Ovary (tissue), 9 donors: ENCODE measurements around the gene EGR1. TPM values are rescaled to one million over a fixed set of nuclear protein-coding genes. Genes with fewer than 3 reads are reported as not detected.

Experiments used
- DNase-seq, 5 donors: peaks; one replicate each; pipeline ENCODE4 v3.0.0-alpha.2; 2019 to 2020
- H3K27ac ChIP-seq, 2 donors: fragments of 200-600 bp; one replicate each; pipeline versions ENCODE4 v1.5.1 to v1.8.0; 2019 to 2022
- H3K27me3 ChIP-seq: fragments of 200-600 bp; one replicate; pipeline ENCODE4 v1.8.0; 2022
- H3K36me3 ChIP-seq: fragments of 200-600 bp; sonication (generic); one replicate; pipeline ENCODE4 v1.5.1; 2019
- H3K4me1 ChIP-seq: one replicate; pipeline ENCODE4 v1.8.1; 2013; ENCODE audit warnings: mild to moderate bottlenecking, moderate library complexity; ENCODE audit not compliant: insufficient read depth
- H3K4me3 ChIP-seq: fragments of 200-600 bp; sonication (generic); one replicate; pipeline ENCODE4 v1.5.1; 2017
- H3K9me3 ChIP-seq, 2 donors: fragments of 200-600 bp in 1 of 2; sonication (generic) in 1 of 2; one replicate each; pipeline versions ENCODE4 v1.5.1 to v1.8.1; 2013 to 2019; ENCODE audit warnings: mild to moderate bottlenecking in 1 of 2, moderate library complexity in 1 of 2
- EP300 ChIP-seq: sonication (generic); formaldehyde crosslinking; IDR thresholded peaks from one replicate; pipeline ENCODE4 v1.6.1; 2017; ENCODE audit warnings: antibody characterized with exemption
- POLR2A ChIP-seq: fragments of 450-650 bp; IDR thresholded peaks from one replicate; pipeline ENCODE4 v1.6.1; 2017; ENCODE audit warnings: antibody characterized with exemption, mild to moderate bottlenecking, moderate library complexity
- WGBS, 3 donors: extraction: QIAGEN DNeasy Blood & Tissue Kit in 1 of 3; methylation state at CpG; one replicate each; pipeline versions ENCODE4 v1.1.5 to v1.1.7; 2013 to 2017; 5-methylcytosine and 5-hydroxymethylcytosine counted together
- intact Hi-C, 4 donors: fragments of 100-400 bp; cut with DNase I; formaldehyde crosslinking; loops; one replicate each; pipeline versions ENCODE4 v1.11.0 to v1.15.1; 2022 to 2023
- polyA plus RNA-seq, 2 donors: library from polyadenylated mRNA; stranded (reverse); fragments of 200-250 nt in 1 of 2; fragments of 350-450 nt in 1 of 2; fragmentation: Illumina TruSeq in 1 of 2; extraction: RNeasy Lipid Tissue Mini Kit (QIAGEN cat#74804) in 1 of 2; gene quantifications; one replicate each; pipeline ENCODE4 v1.2.3, GENCODE V29; 2013 to 2014
- total RNA-seq, 7 donors: library from RNA; depleted of rRNA in 2 of 7; stranded (reverse); fragments of >200 nt in 2 of 7; fragmentation: NEBNext Ultra II Directional in 3 of 7; extraction: Animal tissue kit (Norgen Biotek cat#: 25700) in 3 of 7; gene quantifications; one replicate each; pipeline versions ENCODE4 v1.1.0 to v1.2.4, GENCODE V29; 2016 to 2023
- TF ChIP-seq, protein P1 (sequence below), 3 donors: fragments of 450-650 bp in 2 of 3; fragments of 200-600 bp in 1 of 3; IDR thresholded peaks; one replicate each; pipeline versions ENCODE4 v1.5.1 to v1.8.0; 2016 to 2022; ENCODE audit warnings: antibody characterized with exemption in 3 of 3, mild to moderate bottlenecking in 1 of 3
- donor health status: DM: no; HTN: no; CAD: no; lungs with moderate emphysema.
- donor health status: DM: no; HTN: no; CAD: no.
- donor health status: Bipolar disorder and iron deficiency.
- donor health status: DM: yes; HTN: yes; CAD: no.
- donor health status: DM: no; HTN: no; CAD: no.
- donor health status: DM: yes; HTN: yes; CAD: no.

Gene EGR1
- total and polyA plus RNA-seq, 9 donors = 60.4 to 361 (median 123) TPM

DNA sequence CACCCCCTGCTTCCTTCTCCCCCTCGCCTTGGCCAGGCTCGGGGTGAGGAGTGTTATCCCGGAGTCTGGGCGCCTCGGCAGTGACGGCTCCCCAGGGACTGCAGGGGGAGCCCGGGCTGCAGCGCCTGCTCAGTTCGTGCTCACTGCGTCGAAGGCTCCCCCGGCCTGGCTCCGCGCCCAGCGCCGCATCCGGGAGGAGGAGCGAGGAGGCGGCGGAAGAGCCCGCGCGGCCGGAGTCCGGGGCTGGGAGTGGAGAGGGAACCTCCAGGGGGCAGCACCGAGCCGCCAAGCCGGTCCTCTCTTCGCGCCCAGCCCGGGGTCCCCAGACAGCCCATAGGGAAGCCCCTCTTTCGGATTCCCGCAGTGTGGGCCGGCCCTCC lies 1.3 kb upstream of the EGR1 start:
- peak overlapping the region; percentile 50 for H3K4me3 ChIP-seq
- intact Hi-C loops = loop anchor here in 2 of 4 donors (5.0 to 10.0 kb wide), 2 partner anchors 38 to 801 kb away; no protein-coding TSS in a partner anchor
- no peaks in the 10 kb centered on the region for H3K9me3 ChIP-seq
- H3K27me3 ChIP-seq = no peaks in the 10 kb centered on the region
- peak overlapping the region; percentile 93 to 95 for H3K27ac ChIP-seq
- 0 to 1% (median 0%) methylated on average over 12 to 34 of the region's 34 CpGs for WGBS, 3 donors
- peaks cover 19% of the 10 kb centered on the region for H3K4me1 ChIP-seq
- TF ChIP-seq, protein P1, sequence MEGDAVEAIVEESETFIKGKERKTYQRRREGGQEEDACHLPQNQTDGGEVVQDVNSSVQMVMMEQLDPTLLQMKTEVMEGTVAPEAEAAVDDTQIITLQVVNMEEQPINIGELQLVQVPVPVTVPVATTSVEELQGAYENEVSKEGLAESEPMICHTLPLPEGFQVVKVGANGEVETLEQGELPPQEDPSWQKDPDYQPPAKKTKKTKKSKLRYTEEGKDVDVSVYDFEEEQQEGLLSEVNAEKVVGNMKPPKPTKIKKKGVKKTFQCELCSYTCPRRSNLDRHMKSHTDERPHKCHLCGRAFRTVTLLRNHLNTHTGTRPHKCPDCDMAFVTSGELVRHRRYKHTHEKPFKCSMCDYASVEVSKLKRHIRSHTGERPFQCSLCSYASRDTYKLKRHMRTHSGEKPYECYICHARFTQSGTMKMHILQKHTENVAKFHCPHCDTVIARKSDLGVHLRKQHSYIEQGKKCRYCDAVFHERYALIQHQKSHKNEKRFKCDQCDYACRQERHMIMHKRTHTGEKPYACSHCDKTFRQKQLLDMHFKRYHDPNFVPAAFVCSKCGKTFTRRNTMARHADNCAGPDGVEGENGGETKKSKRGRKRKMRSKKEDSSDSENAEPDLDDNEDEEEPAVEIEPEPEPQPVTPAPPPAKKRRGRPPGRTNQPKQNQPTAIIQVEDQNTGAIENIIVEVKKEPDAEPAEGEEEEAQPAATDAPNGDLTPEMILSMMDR (IDR thresholded peaks at IDR 0.05) = peak; percentile 97 to 98 (median 97)
- TF ChIP-seq POLR2A = peak; percentile 82
- TF ChIP-seq EP300 = no peak
- no peaks in the 10 kb centered on the region for H3K36me3 ChIP-seq
- DNase-seq = peak; percentile 96 to 99 (median 98)

GRCh38 chr5:138464388-138465260 lies 655 bp upstream of the EGR1 start:
- Histone ChIP-seq H3K36me3 (no peaks in the 10 kb centered on the region), H3K9me3 (no peaks in the 10 kb centered on the region), H3K27ac (peak overlapping the region; percentile 93 to 95), H3K4me1 (peaks cover 19% of the 10 kb centered on the region), H3K4me3 (peak overlapping the region; percentile 50), H3K27me3 (no peaks in the 10 kb centered on the region)
- peak; percentile 32 for TF ChIP-seq EP300
- TF ChIP-seq, protein P1 (IDR thresholded peaks at IDR 0.05) = peak in 1 of 3 donors; percentile 79
- peak; percentile 62 for TF ChIP-seq POLR2A
- WGBS, 3 donors = 0% methylated on average over 31 to 64 of the region's 64 CpGs
- intact Hi-C loops = loop anchor here in 2 of 4 donors (5.0 to 10.0 kb wide), 2 partner anchors 38 to 800 kb away; no protein-coding TSS in a partner anchor
- DNase-seq = peak; percentile 96 to 99 (median 97)

DNA sequence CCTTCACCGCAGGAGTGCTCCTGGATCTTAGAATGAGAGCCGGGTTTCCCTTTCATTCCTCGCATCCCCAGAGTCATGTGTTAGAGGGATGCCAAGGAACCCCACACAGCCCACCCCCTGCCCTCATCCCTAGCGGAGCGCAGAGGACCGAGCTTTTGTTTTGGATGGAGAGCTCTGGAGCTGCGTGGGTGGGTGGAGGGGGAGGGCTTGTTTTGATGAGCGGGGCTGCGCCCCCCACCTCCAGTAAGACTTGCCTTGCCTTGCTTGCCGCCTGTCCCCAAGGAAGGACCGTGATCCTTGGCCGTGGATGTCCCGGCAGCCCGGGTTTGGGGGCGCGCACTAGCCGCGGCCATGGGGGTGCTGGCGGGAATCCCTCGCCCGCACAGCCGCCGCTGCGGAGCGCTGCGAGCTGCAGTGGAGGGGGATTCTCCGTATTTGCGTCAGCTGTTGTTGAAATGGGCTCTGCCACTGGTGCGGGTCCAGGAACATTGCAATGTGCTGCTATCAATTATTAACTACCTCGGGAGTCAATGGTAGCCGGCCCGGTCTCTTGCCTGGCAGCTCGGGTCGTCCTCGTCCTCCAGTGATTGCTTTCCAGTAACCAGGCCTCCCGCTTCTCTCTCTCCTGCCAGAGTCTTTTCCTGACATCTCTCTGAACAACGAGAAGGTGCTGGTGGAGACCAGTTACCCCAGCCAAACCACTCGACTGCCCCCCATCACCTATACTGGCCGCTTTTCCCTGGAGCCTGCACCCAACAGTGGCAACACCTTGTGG lies 1.0 kb downstream of the EGR1 start:
- no peaks in the 10 kb centered on the region for H3K27me3 ChIP-seq
- DNase-seq = peak in 3 of 5 donors; percentile 55 to 63 (median 59)
- peak overlapping the region; percentile 50 for H3K4me3 ChIP-seq
- H3K36me3 ChIP-seq = no peaks in the 10 kb centered on the region
- H3K27ac ChIP-seq = peak overlapping the region in 1 of 2 donors; percentile 28
- WGBS, 3 donors = 5 to 21% (median 6%) methylated on average over 16 to 39 of the region's 39 CpGs
- intact Hi-C loops = loop anchor here in 1 of 4 donors (10.0 kb wide), 1 partner anchor 798 kb away; no protein-coding TSS in a partner anchor
- TF ChIP-seq EP300 = no peak
- TF ChIP-seq, protein P1 (IDR thresholded peaks at IDR 0.05) = no peak
- no peak for TF ChIP-seq POLR2A
- H3K9me3 ChIP-seq = no peaks in the 10 kb centered on the region
- peaks cover 19% of the 10 kb centered on the region for H3K4me1 ChIP-seq
